Activated CD8-positive, alpha-beta T cell treated with anti-CD3 and anti-CD28 coated beads, Interleukin-2, amount 10 ng/mL, durations not matched to agents 7 days and 5 days (primary cell): ENCODE results near the gene DHRS7B. TPM values are rescaled to one million over a fixed set of nuclear protein-coding genes. Genes with fewer than 3 reads are reported as not detected.
"Not testable (repeated sequence)": the region's sequence is repeated elsewhere in the genome, so short reads cannot be mapped to it uniquely, and the experiment has no call there.

Experiments used
- ATAC-seq: fragments of 150-1000 bp; cut with Tn5 transposase; one replicate; pipeline ENCODE4 v1.10.0; 2021; ENCODE audit warnings: moderate library complexity
- CTCF ChIA-PET: fragments of 350-600 bp; sonication (Branson Sonifier 250); formaldehyde crosslinking; loops from one replicate; lab custom pipeline; 2021; ENCODE audit warnings: antibody characterized with exemption; lab: Charles Lee
- POLR2A ChIA-PET: fragments of 350-600 bp; sonication (Branson Sonifier 250); formaldehyde crosslinking; loops from one replicate; lab custom pipeline; 2021; ENCODE audit warnings: antibody characterized with exemption; lab: Charles Lee
- DNase-seq: peaks from one replicate; pipeline ENCODE4 v3.0.0-alpha.2; 2020
- H3K27ac Mint-ChIP-seq: one replicate; pipeline ENCODE4 v1.8.0; 2021; ENCODE audit warnings: mild to moderate bottlenecking, mixed read lengths
- H3K27me3 Mint-ChIP-seq: one replicate; pipeline ENCODE4 v1.8.0; 2021; ENCODE audit warnings: low read depth, mixed read lengths
- H3K36me3 Mint-ChIP-seq: one replicate; pipeline ENCODE4 v1.8.0; 2021; ENCODE audit warnings: low read depth, mixed read lengths
- H3K4me1 Mint-ChIP-seq: one replicate; pipeline ENCODE4 v1.8.0; 2021; ENCODE audit warnings: low read depth, mixed read lengths
- H3K4me3 Mint-ChIP-seq: one replicate; pipeline ENCODE4 v1.8.0; 2021; ENCODE audit warnings: mild to moderate bottlenecking, mixed read lengths
- H3K9me3 Mint-ChIP-seq: one replicate; pipeline ENCODE4 v1.8.0; 2022; ENCODE audit warnings: mixed read lengths; ENCODE audit not compliant: insufficient read depth
- total RNA-seq, 2 experiments: library from RNA; stranded (reverse); gene quantifications; one replicate each; pipeline ENCODE4 v1.2.3, GENCODE V29; 2021

DHRS7B gene
- 10 to 100 TPM; 15.1 to 15.2 TPM for total RNA-seq

GRCh38 chr17:21126645-21127508 lies at the start of gene DHRS7B:
Gene DHRS7B (plus strand): TSS chr17:21126964. CDS start chr17:21126972, 8 bp downstream.
- Mint-ChIP-seq H3K4me1 (peaks cover 32% of the 10 kb centered on the region), H3K4me3 (peak within 1 kb of the TSS; percentile 91), H3K36me3 (no peaks in the 10 kb centered on the region), H3K9me3 (no peaks in the 10 kb centered on the region), H3K27me3 (no peaks in the 10 kb centered on the region), H3K27ac (peak within 1 kb of the TSS; percentile 93)
- ChIA-PET POLR2A (interaction anchor here (0.6 to 2.2 kb wide), 3 partner anchors 9 to 84 kb away, joined by 3 to 8 read pairs (median 4); partner anchors contain the start of gene USP22), CTCF (interaction anchor here (1.0 to 3.5 kb wide), 4 partner anchors 8 to 160 kb away, joined by 3 to 21 read pairs (median 3); partner anchors contain the start of gene USP22)
- peak; percentile 93 for ATAC-seq
- peak; percentile 98 for DNase-seq

GRCh38 chr17:21077281-21077680 lies 49.5 kb upstream of the DHRS7B start:
- POLR2A ChIA-PET = no interaction called here
- CTCF ChIA-PET = no interaction called here
- ATAC-seq = no peak

GRCh38 chr17:21078016-21078780 lies 48.6 kb upstream of the DHRS7B start:
- POLR2A ChIA-PET = interaction anchor here (1.2 kb wide), 1 partner anchor 35 kb away, joined by 3 read pairs; no protein-coding TSS in a partner anchor
- Mint-ChIP-seq H3K27me3 (peaks cover 28% of the 10 kb centered on the region), H3K4me3 (no peak overlapping the region), H3K4me1 (no peaks in the 10 kb centered on the region), H3K36me3 (no peaks in the 10 kb centered on the region), H3K27ac (no peak overlapping the region), H3K9me3 (no peaks in the 10 kb centered on the region)
- CTCF ChIA-PET = interaction anchor here (1.4 to 2.2 kb wide), 2 partner anchors 35 to 41 kb away, joined by 3 to 7 read pairs; partner anchors contain the start of gene USP22
- no peak for DNase-seq
- no peak for ATAC-seq

More at GRCh38 chr17:21077281-21077680, 49.5 kb upstream of the DHRS7B start:
- Mint-ChIP-seq H3K4me1 (no peaks in the 10 kb centered on the region), H3K4me3 (no peak overlapping the region), H3K36me3 (no peaks in the 10 kb centered on the region), H3K27me3 (peaks cover 28% of the 10 kb centered on the region), H3K9me3 (no peaks in the 10 kb centered on the region), H3K27ac (no peak overlapping the region)
- DNase-seq = no peak

- ATAC-seq (no peak), DNase-seq (no peak)
- peaks cover 28% of the 10 kb centered on the region for H3K27me3 Mint-ChIP-seq
- ChIA-PET CTCF (interaction anchor here (0.7 to 2.2 kb wide), 4 partner anchors 20 to 40 kb away, joined by 3 to 7 read pairs (median 4); partner anchors contain the start of gene USP22), POLR2A (no interaction called here)
- H3K27ac Mint-ChIP-seq = no peak overlapping the region
- no peaks in the 10 kb centered on the region for H3K36me3 Mint-ChIP-seq
- no peaks in the 10 kb centered on the region for H3K4me1 Mint-ChIP-seq
- no peaks in the 10 kb centered on the region for H3K9me3 Mint-ChIP-seq
- H3K4me3 Mint-ChIP-seq = no peak overlapping the region
Measured at GRCh38 chr17:21079196-21079595, 47.6 kb upstream of the DHRS7B start.

GRCh38 chr17:21082001-21082436 lies 44.7 kb upstream of the DHRS7B start:
- Mint-ChIP-seq H3K27ac (no peak overlapping the region), H3K4me1 (no peaks in the 10 kb centered on the region), H3K4me3 (no peak overlapping the region), H3K9me3 (no peaks in the 10 kb centered on the region), H3K36me3 (no peaks in the 10 kb centered on the region), H3K27me3 (peaks cover 20% of the 10 kb centered on the region)
- POLR2A ChIA-PET = no interaction called here
- no peak for DNase-seq
- ATAC-seq = no peak
- CTCF ChIA-PET = no interaction called here

GRCh38 chr17:21085280-21085679 lies 41.5 kb upstream of the DHRS7B start:
- H3K9me3 Mint-ChIP-seq, H3K27ac Mint-ChIP-seq, H3K27me3 Mint-ChIP-seq, H3K4me3 Mint-ChIP-seq, DNase-seq, ATAC-seq, POLR2A ChIA-PET, H3K4me1 Mint-ChIP-seq, H3K36me3 Mint-ChIP-seq: not testable (repeated sequence)
- CTCF ChIA-PET = interaction anchor here (0.8 to 1.2 kb wide), 3 partner anchors 14 to 42 kb away, joined by 3 read pairs; no protein-coding TSS in a partner anchor

- ChIA-PET CTCF (interaction anchor here (0.8 to 1.2 kb wide), 3 partner anchors 14 to 42 kb away, joined by 3 read pairs; no protein-coding TSS in a partner anchor), POLR2A (no interaction called here)
- Mint-ChIP-seq H3K27me3 (peaks cover 9% of the 10 kb centered on the region), H3K36me3 (no peaks in the 10 kb centered on the region), H3K4me3 (no peak overlapping the region), H3K27ac (no peak overlapping the region), H3K9me3 (no peaks in the 10 kb centered on the region), H3K4me1 (no peaks in the 10 kb centered on the region)
- ATAC-seq = no peak
- no peak for DNase-seq
Measured at GRCh38 chr17:21085707-21086106, 41.1 kb upstream of the DHRS7B start.

- Mint-ChIP-seq H3K27me3 (peaks cover 3% of the 10 kb centered on the region), H3K36me3 (no peaks in the 10 kb centered on the region), H3K9me3 (no peaks in the 10 kb centered on the region), H3K27ac (no peak overlapping the region), H3K4me1 (no peaks in the 10 kb centered on the region), H3K4me3 (no peak overlapping the region)
- POLR2A ChIA-PET = no interaction called here
- ATAC-seq (no peak), DNase-seq (no peak)
- CTCF ChIA-PET = no interaction called here
Measured at GRCh38 chr17:21089145-21089544, 37.6 kb upstream of the DHRS7B start.

GRCh38 chr17:21089933-21090901 lies 36.5 kb upstream of the DHRS7B start:
- Mint-ChIP-seq H3K36me3 (no peaks in the 10 kb centered on the region), H3K4me1 (no peaks in the 10 kb centered on the region)
- POLR2A ChIA-PET = no interaction called here

GRCh38 chr17:21090902-21091618 lies 35.7 kb upstream of the DHRS7B start:
- peaks cover 3% of the 10 kb centered on the region for H3K27me3 Mint-ChIP-seq
- no peaks in the 10 kb centered on the region for H3K36me3 Mint-ChIP-seq
- ChIA-PET CTCF (interaction anchor here (0.9 to 1.4 kb wide), 2 partner anchors 8 to 48 kb away, joined by 3 to 5 read pairs; partner anchors contain the start of gene USP22), POLR2A (no interaction called here)
- no peak overlapping the region for H3K4me3 Mint-ChIP-seq
- no peaks in the 10 kb centered on the region for H3K9me3 Mint-ChIP-seq
- H3K4me1 Mint-ChIP-seq = no peaks in the 10 kb centered on the region
- ATAC-seq = no peak
- no peak overlapping the region for H3K27ac Mint-ChIP-seq
- DNase-seq = no peak

More at GRCh38 chr17:21089933-21090901, 36.5 kb upstream of the DHRS7B start:
- CTCF ChIA-PET = interaction anchor here (0.9 kb wide), 1 partner anchor 9 kb away, joined by 3 read pairs; no protein-coding TSS in a partner anchor
- H3K4me3 Mint-ChIP-seq = no peak overlapping the region
- H3K9me3 Mint-ChIP-seq = no peaks in the 10 kb centered on the region
- H3K27me3 Mint-ChIP-seq = peaks cover 3% of the 10 kb centered on the region
- H3K27ac Mint-ChIP-seq = no peak overlapping the region
- DNase-seq (no peak), ATAC-seq (no peak)
